Measurements from ENCODE around the gene ARHGAP22. TPM values are rescaled to one million over a fixed set of nuclear protein-coding genes. Genes with fewer than 3 reads are reported as not detected.

The ARHGAP22 gene
- total and polyA plus RNA-seq, 2 of the 4 experiments (the other 2 are of a cell fraction), result 28.3 to 30.2 TPM

DNA sequence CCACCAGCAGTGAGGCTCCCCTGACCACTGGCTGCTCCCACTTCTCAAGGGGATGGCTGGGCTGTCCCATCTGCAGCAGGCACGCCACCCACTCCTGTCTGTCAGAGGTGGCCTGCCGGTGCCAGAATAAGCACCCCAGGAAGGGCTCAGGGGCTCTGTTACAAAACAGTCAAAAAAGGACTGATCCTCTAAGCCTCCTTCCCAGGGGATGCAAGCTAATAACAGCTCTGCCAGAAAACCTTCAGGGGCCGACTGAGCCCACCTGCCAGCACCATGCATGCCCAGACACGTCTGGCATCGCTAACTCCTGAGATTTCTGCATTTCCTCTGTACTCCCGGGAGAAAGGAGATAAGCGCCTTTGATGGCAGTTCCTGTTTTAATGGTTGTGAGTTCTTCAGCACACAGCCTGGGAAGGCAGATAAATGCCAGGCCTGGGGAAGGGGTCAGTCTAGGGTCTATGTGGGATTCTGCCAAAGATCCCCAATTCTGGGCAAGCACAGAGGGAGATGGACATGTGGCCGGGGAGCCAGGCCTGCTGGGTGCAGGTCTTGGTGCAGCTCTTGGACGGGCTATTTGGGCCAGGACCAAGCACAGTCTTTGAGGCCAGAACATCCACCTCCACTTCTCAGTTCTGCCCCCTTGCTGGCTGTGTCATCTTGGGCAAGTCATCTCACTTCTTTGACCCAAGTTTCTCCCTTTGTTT lies 128.4 kb downstream of the ARHGAP22 start:
- WGBS, 2 experiments (ENCODE audit: extremely low coverage in 2 of 2, insufficient read length in 1 of 2), result 85% methylated on average over 2 of the region's 9 CpGs; no CpG with 5 or more reads in 1 of the 2 experiments
- peak overlapping the region; percentile 38 for H2BK5ac ChIP-seq (ENCODE audit: low read depth, low read length, poor library complexity, severe bottlenecking)
- no peak overlapping the region for H2BK20ac ChIP-seq (ENCODE audit: low read depth, low read length)
- no peak overlapping the region for H2BK120ac ChIP-seq (ENCODE audit: low read depth, low read length)
- no peak overlapping the region for H3K56ac ChIP-seq (ENCODE audit: extremely low read depth, insufficient read depth, low read length)
- no TSS peak for BruUV-seq (replicated peaks)
- ChIA-PET POLR2A (ENCODE audit: unreplicated experiment) (no interaction called here), CTCF (no interaction called here)
- H2BK15ac ChIP-seq (ENCODE audit: low read depth, low read length), result no peak overlapping the region
- no peak overlapping the region for H3K4me2 ChIP-seq (ENCODE audit: low read depth, low read length)
- no peak overlapping the region for H4K91ac ChIP-seq (ENCODE audit: insufficient read depth, low read depth, low read length)
- H3K27me3 ChIP-seq (ENCODE audit: control insufficient read depth, insufficient read depth, low read length), result no peaks in the 10 kb centered on the region
- H3K18ac ChIP-seq (ENCODE audit: low read depth, low read length), result no peak overlapping the region
- dilution Hi-C loops (cut with HindIII; ENCODE audit: low sequenced_read_pairs, unreplicated experiment) (no loop called here), intact Hi-C loops (cut with micrococcal nuclease) (no loop called here), in situ Hi-C loops (cut with MboI; ENCODE audit: low sequenced_read_pairs) (no loop called here)
- no peak overlapping the region for H2AK5ac ChIP-seq (ENCODE audit: low read depth, low read length)
- H3K9me1 ChIP-seq (ENCODE audit: insufficient read depth, low read length), result peaks cover 17% of the 10 kb centered on the region; the same call in 1 of the 2 replicates
- H3K4me3 ChIP-seq (ENCODE audit: insufficient read depth, low read depth, low read length), result no peak overlapping the region
- no peak for ATAC-seq (ENCODE audit: low read depth)
- no peak for TF ChIP-seq MAFK (IDR thresholded peaks at IDR 0.05; ENCODE audit: low read depth, low read length)
- TF ChIP-seq POLR2A (IDR thresholded peaks at IDR 0.05; ENCODE audit: low read depth, low read length), result no peak
- TF ChIP-seq RFX5 (IDR thresholded peaks at IDR 0.05; ENCODE audit: low read depth, low read length), result no peak
- TF ChIP-seq CHD1 (IDR thresholded peaks at IDR 0.05; ENCODE audit: low read depth, low read length), result no peak
- no peak for TF ChIP-seq BHLHE40 (IDR thresholded peaks at IDR 0.05; ENCODE audit: low read depth, low read length)
- TF ChIP-seq CEBPB (IDR thresholded peaks at IDR 0.05; ENCODE audit: low read depth, low read length), result no peak
- TF ChIP-seq RCOR1 (IDR thresholded peaks at IDR 0.05; ENCODE audit: insufficient replicate concordance, low read length), result no peak
- no peak for TF ChIP-seq MAZ (IDR thresholded peaks at IDR 0.05; ENCODE audit: borderline replicate concordance, low read depth, low read length)
- TF ChIP-seq, protein P1, sequence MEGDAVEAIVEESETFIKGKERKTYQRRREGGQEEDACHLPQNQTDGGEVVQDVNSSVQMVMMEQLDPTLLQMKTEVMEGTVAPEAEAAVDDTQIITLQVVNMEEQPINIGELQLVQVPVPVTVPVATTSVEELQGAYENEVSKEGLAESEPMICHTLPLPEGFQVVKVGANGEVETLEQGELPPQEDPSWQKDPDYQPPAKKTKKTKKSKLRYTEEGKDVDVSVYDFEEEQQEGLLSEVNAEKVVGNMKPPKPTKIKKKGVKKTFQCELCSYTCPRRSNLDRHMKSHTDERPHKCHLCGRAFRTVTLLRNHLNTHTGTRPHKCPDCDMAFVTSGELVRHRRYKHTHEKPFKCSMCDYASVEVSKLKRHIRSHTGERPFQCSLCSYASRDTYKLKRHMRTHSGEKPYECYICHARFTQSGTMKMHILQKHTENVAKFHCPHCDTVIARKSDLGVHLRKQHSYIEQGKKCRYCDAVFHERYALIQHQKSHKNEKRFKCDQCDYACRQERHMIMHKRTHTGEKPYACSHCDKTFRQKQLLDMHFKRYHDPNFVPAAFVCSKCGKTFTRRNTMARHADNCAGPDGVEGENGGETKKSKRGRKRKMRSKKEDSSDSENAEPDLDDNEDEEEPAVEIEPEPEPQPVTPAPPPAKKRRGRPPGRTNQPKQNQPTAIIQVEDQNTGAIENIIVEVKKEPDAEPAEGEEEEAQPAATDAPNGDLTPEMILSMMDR (conservative IDR thresholded peaks at IDR 0.05; ENCODE audit: low read depth, low read length), result no peak
- TF ChIP-seq, protein P2, sequence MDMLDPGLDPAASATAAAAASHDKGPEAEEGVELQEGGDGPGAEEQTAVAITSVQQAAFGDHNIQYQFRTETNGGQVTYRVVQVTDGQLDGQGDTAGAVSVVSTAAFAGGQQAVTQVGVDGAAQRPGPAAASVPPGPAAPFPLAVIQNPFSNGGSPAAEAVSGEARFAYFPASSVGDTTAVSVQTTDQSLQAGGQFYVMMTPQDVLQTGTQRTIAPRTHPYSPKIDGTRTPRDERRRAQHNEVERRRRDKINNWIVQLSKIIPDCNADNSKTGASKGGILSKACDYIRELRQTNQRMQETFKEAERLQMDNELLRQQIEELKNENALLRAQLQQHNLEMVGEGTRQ (IDR thresholded peaks at IDR 0.05; ENCODE audit: low read depth, low read length), result no peak
- TF ChIP-seq SMC3 (IDR thresholded peaks at IDR 0.05; ENCODE audit: low read depth, low read length), result no peak
- TF ChIP-seq, protein P3, sequence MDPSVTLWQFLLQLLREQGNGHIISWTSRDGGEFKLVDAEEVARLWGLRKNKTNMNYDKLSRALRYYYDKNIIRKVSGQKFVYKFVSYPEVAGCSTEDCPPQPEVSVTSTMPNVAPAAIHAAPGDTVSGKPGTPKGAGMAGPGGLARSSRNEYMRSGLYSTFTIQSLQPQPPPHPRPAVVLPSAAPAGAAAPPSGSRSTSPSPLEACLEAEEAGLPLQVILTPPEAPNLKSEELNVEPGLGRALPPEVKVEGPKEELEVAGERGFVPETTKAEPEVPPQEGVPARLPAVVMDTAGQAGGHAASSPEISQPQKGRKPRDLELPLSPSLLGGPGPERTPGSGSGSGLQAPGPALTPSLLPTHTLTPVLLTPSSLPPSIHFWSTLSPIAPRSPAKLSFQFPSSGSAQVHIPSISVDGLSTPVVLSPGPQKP (IDR thresholded peaks at IDR 0.05; ENCODE audit: borderline replicate concordance, low read depth, low read length), result no peak
- TF ChIP-seq NFE2L2 (IDR thresholded peaks at IDR 0.05; ENCODE audit: low read depth, low read length), result no peak
- no peak for TF ChIP-seq FOS (IDR thresholded peaks at IDR 0.05; ENCODE audit: low read depth, low read length)
- no peak for TF ChIP-seq MXI1 (IDR thresholded peaks at IDR 0.05; ENCODE audit: borderline replicate concordance, low read depth, low read length)
- no peak for TF ChIP-seq RAD21 (IDR thresholded peaks at IDR 0.05; ENCODE audit: low read length)
- peaks cover 5% of the 10 kb centered on the region for H3K36me3 ChIP-seq (ENCODE audit: control insufficient read depth, insufficient read depth, low read length)
- peaks cover 22 to 81% of the 10 kb centered on the region in 2 experiments; a peak in 3 of 4 replicates for H3K79me1 ChIP-seq (ENCODE audit: low read depth in 1 of 2, low read length in 2 of 2)
- H4K8ac ChIP-seq (ENCODE audit: low read depth in 2 of 2, low read length in 2 of 2), result no peak overlapping the region
- H2AK9ac ChIP-seq (replicated peaks; ENCODE audit: low read depth, low read length, poor library complexity), result peak overlapping the region; percentile 20
- DNase-seq, result no peak
- H3K9me3 ChIP-seq (ENCODE audit: control insufficient read depth, insufficient read depth, low read length), result no peaks in the 10 kb centered on the region
- no peak overlapping the region for H4K5ac ChIP-seq (ENCODE audit: low read depth, low read length)
- no peak overlapping the region for H2AFZ ChIP-seq (replicated peaks; ENCODE audit: low read length, poor library complexity)
- no peak overlapping the region for H3K23ac ChIP-seq (ENCODE audit: low read depth, low read length)
- H3K14ac ChIP-seq (replicated peaks; ENCODE audit: low read depth, low read length), result no peak overlapping the region
- H3K4ac ChIP-seq (ENCODE audit: low read depth, low read length), result no peak overlapping the region
- peaks cover 2% of the 10 kb centered on the region for H3K4me1 ChIP-seq (ENCODE audit: control insufficient read depth, insufficient read depth, low read length)
- H4K20me1 ChIP-seq (ENCODE audit: insufficient read depth, low read length), result peaks cover 15% of the 10 kb centered on the region; the same call in 1 of the 2 replicates
- no peak overlapping the region for H3K27ac ChIP-seq (ENCODE audit: insufficient read depth, low read length)
- H3K9ac ChIP-seq (ENCODE audit: low read depth, low read length), result no peak overlapping the region

All from IMR-90 (cell line).